ENCODE measurements around the gene SNTB2.

Gene SNTB2

DNA sequence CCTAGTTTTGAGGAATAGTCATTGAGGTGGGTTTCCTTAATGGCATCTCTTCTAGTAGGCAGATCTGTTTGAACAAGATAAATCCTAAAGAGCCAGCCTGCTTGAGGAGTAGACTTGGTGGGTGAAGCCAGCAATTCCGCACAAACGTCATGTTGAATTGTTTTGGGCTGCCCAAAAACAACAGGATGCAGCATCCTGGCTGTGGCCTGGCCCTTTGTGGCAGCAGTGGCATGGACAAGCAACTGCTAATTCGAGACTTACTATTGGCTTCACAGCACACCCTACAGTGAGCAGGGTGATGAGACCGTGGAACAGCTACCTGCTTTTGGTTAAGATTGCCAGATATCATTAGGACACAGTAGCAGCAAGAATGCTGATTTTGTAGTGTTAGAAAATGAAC is 114.9 kb downstream of the SNTB2 start:
- DNase-seq (ENCODE audit: insufficient read length) = no peak
- no peak for FAIRE-seq
- TF ChIP-seq POLR2A (IDR thresholded peaks at IDR 0.05; ENCODE audit: low read depth, low read length) = no peak
- no peak for TF ChIP-seq TAF1 (IDR thresholded peaks at IDR 0.05; ENCODE audit: borderline replicate concordance, low read depth, low read length)
- TF ChIP-seq POLR2AphosphoS5 (IDR thresholded peaks at IDR 0.05; ENCODE audit: low read depth, low read length) = no peak

DNA sequence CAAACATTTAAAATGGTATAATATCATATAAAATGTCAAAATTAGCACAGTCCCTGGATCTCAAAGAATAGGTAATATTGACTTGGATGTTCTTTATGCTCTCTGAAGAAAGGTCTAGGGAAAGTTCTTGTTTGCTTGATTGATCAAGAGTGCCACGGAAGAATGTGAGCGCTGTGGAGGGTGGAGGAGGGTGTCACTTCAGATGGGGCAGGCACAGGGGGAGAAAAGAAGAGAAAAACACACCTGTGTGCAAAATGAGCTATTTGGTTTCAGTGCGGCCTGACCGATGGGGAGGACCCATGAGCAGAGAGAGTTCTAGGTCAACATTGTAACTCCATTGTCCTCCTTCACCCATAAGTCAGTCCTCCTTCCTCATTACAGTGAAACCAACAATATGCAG is 115.3 kb downstream of the SNTB2 start:
- FAIRE-seq = no peak
- no peak for DNase-seq (ENCODE audit: insufficient read length)
- no peak for TF ChIP-seq POLR2AphosphoS5 (IDR thresholded peaks at IDR 0.05; ENCODE audit: low read depth, low read length)
- no peak for TF ChIP-seq TAF1 (IDR thresholded peaks at IDR 0.05; ENCODE audit: borderline replicate concordance, low read depth, low read length)

DNA sequence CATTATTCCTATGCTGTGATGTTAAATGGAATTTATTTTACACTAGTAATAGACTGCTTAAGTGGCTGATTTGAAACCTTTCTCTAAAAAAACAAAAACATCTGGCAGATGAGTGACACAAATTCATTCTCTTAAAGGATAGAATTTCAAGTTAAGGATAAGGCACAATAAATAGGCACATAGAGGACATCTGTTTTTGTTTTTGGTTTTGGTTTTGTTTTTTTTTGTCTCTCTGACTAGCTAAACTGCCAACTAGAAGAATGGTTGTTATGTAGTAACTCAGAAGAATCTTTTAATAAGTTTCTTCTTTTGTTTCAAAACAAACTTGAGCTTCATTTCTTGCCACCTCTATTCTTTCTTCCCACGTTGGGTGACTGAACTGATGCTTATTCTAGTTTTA is 119.1 kb downstream of the SNTB2 start:
- no peak for FAIRE-seq
- no peak for DNase-seq (ENCODE audit: insufficient read length)

DNA sequence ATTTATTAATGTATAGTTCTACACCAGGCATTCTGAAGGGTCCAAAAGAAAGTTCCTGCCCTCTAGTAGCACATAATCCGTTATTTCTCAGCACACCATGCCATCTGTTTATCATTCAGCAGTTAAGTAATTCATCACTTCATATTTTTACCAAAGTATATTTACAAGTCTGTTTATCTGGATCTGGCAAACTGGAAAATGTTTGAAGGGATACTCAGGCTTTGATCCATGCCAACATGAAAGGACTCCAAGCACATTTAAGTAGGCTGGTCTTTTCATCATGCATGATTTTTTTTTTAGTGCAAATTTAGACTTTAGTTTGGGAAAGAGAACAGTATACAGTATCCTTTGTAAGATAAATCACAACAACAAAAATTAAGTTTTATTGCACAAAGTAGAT is 120.1 kb downstream of the SNTB2 start:
- FAIRE-seq = no peak
- TF ChIP-seq POLR2AphosphoS5 (IDR thresholded peaks at IDR 0.05; ENCODE audit: low read depth, low read length) = no peak
- TF ChIP-seq POLR2A (IDR thresholded peaks at IDR 0.05; ENCODE audit: low read depth, low read length) = no peak
- no peak for TF ChIP-seq TAF1 (IDR thresholded peaks at IDR 0.05; ENCODE audit: borderline replicate concordance, low read depth, low read length)
- DNase-seq (ENCODE audit: insufficient read length) = no peak

More for the DNA sequence above, 119.1 kb downstream of the SNTB2 start:
- TF ChIP-seq POLR2A (IDR thresholded peaks at IDR 0.05; ENCODE audit: low read depth, low read length) = no peak
- no peak for TF ChIP-seq POLR2AphosphoS5 (IDR thresholded peaks at IDR 0.05; ENCODE audit: low read depth, low read length)
- TF ChIP-seq TAF1 (IDR thresholded peaks at IDR 0.05; ENCODE audit: borderline replicate concordance, low read depth, low read length) = no peak

DNA sequence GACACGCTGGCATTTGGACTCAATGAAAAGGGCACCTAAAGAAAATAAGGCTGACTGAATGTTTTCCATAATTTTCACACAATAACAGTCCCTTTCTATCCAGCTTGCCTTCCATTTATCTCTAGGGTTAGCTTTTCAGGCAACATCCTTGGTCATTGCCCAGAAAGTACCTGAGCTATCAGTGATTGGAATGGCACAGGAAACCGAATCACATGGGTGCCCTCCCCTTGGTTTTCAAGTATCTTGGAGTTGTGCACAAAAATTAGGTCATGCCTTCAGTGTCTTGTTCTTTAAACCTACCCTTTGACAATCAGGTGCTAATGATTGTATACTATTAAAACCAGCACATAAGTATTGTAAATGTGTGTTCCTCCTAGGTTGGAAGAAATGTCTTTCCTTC is 120.9 kb downstream of the SNTB2 start:
- TF ChIP-seq TAF1 (IDR thresholded peaks at IDR 0.05; ENCODE audit: borderline replicate concordance, low read depth, low read length) (no peak), POLR2A (IDR thresholded peaks at IDR 0.05; ENCODE audit: low read depth, low read length) (no peak), POLR2AphosphoS5 (IDR thresholded peaks at IDR 0.05; ENCODE audit: low read depth, low read length) (no peak)
- FAIRE-seq = no peak
- DNase-seq (ENCODE audit: insufficient read length) = no peak

DNA sequence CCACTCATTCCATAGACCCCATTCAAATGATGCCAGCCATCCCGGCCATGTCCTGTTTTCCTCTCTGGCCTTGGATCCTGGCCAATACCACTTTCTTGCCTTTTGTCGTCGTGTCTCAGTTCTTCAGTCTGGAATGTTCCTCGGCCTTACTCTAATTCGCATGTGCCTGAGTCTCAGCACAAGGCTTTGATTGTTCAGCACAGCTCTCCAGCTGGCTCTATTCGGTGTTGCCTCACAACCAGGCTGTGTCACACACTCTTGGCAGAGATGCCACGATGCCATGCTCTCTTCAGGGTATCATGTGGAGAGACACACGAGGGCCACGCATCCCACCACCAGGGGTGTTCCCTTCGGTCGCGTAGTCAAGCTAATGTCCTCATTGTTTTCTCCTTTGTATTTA is 122.4 kb downstream of the SNTB2 start:
- FAIRE-seq = no peak
- DNase-seq (ENCODE audit: insufficient read length) = no peak
- no peak for TF ChIP-seq TAF1 (IDR thresholded peaks at IDR 0.05; ENCODE audit: borderline replicate concordance, low read depth, low read length)
- TF ChIP-seq POLR2A (IDR thresholded peaks at IDR 0.05; ENCODE audit: low read depth, low read length) = no peak
- TF ChIP-seq POLR2AphosphoS5 (IDR thresholded peaks at IDR 0.05; ENCODE audit: low read depth, low read length) = no peak

DNA sequence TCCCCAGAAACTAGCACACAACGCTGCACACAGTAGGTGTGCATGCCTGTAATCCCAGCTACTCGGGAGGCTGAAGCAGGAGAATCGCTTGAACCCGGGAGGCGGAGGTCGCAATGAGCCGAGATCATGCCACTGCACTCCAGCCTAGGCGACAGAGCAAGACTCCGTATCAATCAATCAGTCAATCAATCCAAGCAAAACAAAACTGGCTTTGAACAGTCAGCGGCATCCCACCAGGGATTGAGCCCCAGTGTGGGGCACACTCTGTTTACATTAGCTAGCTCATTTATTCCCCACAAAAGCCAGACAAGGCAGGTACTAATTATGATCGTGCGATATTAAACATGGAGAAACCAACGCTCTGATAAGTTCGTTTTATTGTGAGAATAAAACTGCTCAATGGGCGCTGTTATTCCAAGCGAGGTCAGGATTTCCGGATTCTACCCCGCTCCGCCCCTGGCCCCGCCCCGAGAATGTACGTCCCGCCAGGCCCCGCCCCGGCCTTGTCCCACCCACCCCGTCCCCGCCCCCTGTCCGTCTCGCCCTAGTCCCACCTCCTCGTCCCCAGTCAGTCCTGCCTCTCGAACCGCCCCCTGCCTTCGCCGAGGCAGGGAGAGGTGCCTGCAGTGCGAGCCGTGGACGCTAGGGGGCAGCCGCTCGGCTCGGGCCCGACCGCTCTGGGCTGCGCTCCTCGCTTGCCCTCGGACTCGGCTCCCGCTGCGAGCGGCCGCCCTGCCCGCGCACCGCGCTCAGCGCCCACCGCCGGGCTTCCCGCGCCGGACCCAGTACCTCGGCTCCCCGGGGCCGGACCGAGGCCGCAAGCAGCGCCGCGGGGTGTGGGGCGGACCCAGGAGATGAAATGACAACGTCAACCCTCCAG is 123.9 kb downstream of the SNTB2 start, which contains the start of gene VPS4A:
Gene VPS4A, plus strand, starts transcription at position 698 of the 880 bp plus-strand sequence. Its CDS starts 162 bp downstream, at position 860.
- FAIRE-seq (peak; percentile 99), DNase-seq (ENCODE audit: insufficient read length) (peak; percentile 93)
- TF ChIP-seq POLR2A (IDR thresholded peaks at IDR 0.05; ENCODE audit: low read depth, low read length) = peak; percentile 76
- TF ChIP-seq POLR2AphosphoS5 (IDR thresholded peaks at IDR 0.05; ENCODE audit: low read depth, low read length) = no peak; the same call in 1 of the 2 replicates
- TF ChIP-seq TAF1 (IDR thresholded peaks at IDR 0.05; ENCODE audit: borderline replicate concordance, low read depth, low read length) = peak; percentile 66; the same call in 1 of the 2 replicates

DNA sequence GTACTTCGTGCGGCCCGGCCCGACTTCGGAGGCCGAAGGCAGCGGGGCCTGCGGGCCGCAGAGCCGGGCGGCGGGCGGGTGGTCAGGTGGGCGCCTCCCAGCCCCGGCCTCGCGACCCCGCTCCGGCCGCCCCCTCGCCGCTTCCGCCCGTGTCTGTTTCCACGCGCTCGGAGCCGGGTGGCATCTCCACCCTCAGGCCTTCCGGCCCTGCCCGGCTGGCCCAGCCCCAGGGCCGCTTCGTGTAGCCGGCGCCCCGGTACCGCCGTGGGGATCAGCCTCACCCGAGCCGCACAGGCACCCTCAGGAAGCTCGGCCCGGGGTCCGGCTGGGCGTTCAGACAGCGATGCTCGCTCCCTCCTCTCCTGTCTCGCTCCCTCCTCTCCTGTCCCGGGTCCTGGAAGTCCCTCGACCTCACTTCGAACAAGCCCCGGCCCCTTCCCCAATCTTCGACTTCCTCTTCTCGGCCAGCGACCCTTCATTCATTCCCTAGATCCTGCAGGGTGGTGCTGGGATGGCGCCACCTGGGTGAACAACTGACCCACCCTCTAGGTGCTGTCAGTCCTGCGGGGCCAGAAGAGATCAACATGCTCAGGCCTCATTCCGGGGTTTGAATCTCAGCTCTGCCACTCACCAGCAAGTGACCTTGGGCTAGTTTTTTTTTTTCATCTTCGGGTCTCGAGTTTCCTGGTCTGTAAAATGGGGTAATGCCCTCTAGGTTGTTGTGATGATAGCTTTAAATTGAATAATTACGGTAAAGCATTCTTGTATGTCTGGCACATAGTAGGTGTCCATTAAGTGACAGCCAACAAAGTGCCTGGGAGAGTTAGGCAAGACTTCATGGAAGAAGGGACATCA is 124.8 kb downstream of the SNTB2 start:
- FAIRE-seq = peak; percentile 57

DNA sequence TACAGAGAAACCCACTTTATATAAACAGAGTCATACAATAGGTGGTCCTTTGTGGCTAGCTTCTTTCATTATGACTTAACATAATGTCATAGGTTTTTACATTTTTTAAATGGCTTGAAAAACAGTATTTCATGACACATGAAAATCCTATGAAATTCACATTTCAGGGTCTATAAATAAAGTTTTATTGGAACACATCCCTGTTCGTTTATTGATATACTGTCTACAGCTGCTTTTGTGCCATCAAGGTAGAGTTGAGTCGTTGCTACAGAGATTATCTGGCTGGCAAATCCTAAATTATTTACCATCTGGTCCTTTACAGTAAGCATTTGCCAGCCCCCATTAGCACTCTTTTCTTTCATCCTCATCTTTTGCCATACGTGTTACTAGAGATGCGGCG is 126.5 kb downstream of the SNTB2 start:
- no peak for DNase-seq (ENCODE audit: insufficient read length)
- FAIRE-seq = peak; percentile 9
- TF ChIP-seq POLR2A (IDR thresholded peaks at IDR 0.05; ENCODE audit: low read depth, low read length) (no peak), TAF1 (IDR thresholded peaks at IDR 0.05; ENCODE audit: borderline replicate concordance, low read depth, low read length) (no peak), POLR2AphosphoS5 (IDR thresholded peaks at IDR 0.05; ENCODE audit: low read depth, low read length) (no peak)

More for the DNA sequence above, 124.8 kb downstream of the SNTB2 start:
- peak; percentile 58 for DNase-seq (ENCODE audit: insufficient read length)
- TF ChIP-seq POLR2A (IDR thresholded peaks at IDR 0.05; ENCODE audit: low read depth, low read length) = no peak
- TF ChIP-seq TAF1 (IDR thresholded peaks at IDR 0.05; ENCODE audit: borderline replicate concordance, low read depth, low read length) = no peak
- TF ChIP-seq POLR2AphosphoS5 (IDR thresholded peaks at IDR 0.05; ENCODE audit: low read depth, low read length) = no peak

DNA sequence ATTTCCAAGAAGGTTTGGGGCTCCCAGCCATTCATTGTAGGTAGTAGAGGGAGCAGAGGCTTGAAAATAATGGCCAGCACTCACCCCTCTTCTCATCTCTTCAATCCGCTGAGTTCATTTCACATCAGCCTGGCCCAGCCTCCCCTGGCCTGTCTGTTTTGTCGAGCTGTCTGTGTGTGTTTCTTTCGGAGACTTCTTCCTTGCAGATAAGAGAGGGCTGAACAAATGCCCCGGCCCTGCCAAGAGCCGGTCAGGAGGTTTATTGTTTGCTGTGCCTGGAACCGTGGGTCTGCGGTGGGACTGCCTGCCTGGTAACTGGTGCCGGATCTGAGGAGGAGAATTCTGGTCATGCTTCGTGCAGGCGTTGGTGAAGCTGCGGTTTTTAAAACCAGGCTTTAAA is 127.6 kb downstream of the SNTB2 start:
- FAIRE-seq = no peak
- TF ChIP-seq POLR2A (IDR thresholded peaks at IDR 0.05; ENCODE audit: low read depth, low read length) (no peak), POLR2AphosphoS5 (IDR thresholded peaks at IDR 0.05; ENCODE audit: low read depth, low read length) (no peak), TAF1 (IDR thresholded peaks at IDR 0.05; ENCODE audit: borderline replicate concordance, low read depth, low read length) (no peak)

More for the DNA sequence above, 127.6 kb downstream of the SNTB2 start:
- no peak for DNase-seq (ENCODE audit: insufficient read length)

All from GM12892 (cell line).